Neural cell (in vitro differentiated cells): ENCODE measurements around the gene KCNQ1OT1. TPM values are rescaled to one million over a fixed set of nuclear protein-coding genes. Genes with fewer than 3 reads are reported as not detected.

Experiments
- H2AFZ ChIP-seq: fragments of 200-600, 300-800 bp; sonication (generic), shearing (Covaris generic); 2 replicates; pipeline ENCODE4 v1.6.0; 2014; ENCODE audit warnings: low read depth, mild to moderate bottlenecking, antibody characterized with exemption, low read length, moderate library complexity
- H3F3A ChIP-seq: fragments of 200-600 bp; shearing (Covaris generic); 2 replicates; pipeline ENCODE4 v1.6.1; 2016; ENCODE audit warnings: mild to moderate bottlenecking, moderate library complexity, mixed read lengths, antibody characterized with exemption, low read length; ENCODE audit not compliant: insufficient read depth, poor library complexity, severe bottlenecking
- H3K27ac ChIP-seq: fragments of 200-600, 300-800 bp; sonication (generic), shearing (Covaris generic); 2 replicates; pipeline ENCODE4 v1.5.1; 2014; ENCODE audit warnings: mild to moderate bottlenecking, low read length, moderate library complexity
- H3K27me3 ChIP-seq: fragments of 300-800, 200-600 bp; sonication (generic), shearing (Covaris generic); 2 replicates; pipeline ENCODE4 v1.6.0; 2014; ENCODE audit warnings: mild to moderate bottlenecking, low read depth, low read length, moderate library complexity; ENCODE audit not compliant: insufficient read depth
- H3K36me3 ChIP-seq: fragments of 300-800, 200-600 bp; sonication (generic), shearing (Covaris generic); 2 replicates; pipeline ENCODE4 v1.5.1; 2014; ENCODE audit warnings: mild to moderate bottlenecking, antibody characterized with exemption, low read length, moderate library complexity; ENCODE audit not compliant: insufficient read depth
- H3K4me2 ChIP-seq: fragments of 300-800, 200-600 bp; sonication (generic), shearing (Covaris generic); 2 replicates; pipeline ENCODE4 v1.6.0; 2014; ENCODE audit warnings: mild to moderate bottlenecking, low read length
- H3K4me3 ChIP-seq: fragments of 300-800, 200-600 bp; sonication (generic), shearing (Covaris generic); 2 replicates; pipeline ENCODE4 v1.5.1; 2014; ENCODE audit warnings: mild to moderate bottlenecking, low read length, moderate library complexity
- H3K79me2 ChIP-seq: fragments of 200-600 bp; shearing (Covaris generic); replicated peaks from 2 replicates; pipeline ENCODE4 v1.6.0; 2014; ENCODE audit warnings: mild to moderate bottlenecking, low read length, moderate library complexity; ENCODE audit not compliant: insufficient read depth
- H3K9ac ChIP-seq: fragments of 300-800, 200-600 bp; sonication (generic), shearing (Covaris generic); 2 replicates; pipeline ENCODE4 v1.6.1; 2016; ENCODE audit warnings: mild to moderate bottlenecking, low read length, mixed read lengths
- H3K9me2 ChIP-seq: fragments of 200-600 bp; shearing (Covaris generic); 2 replicates; pipeline ENCODE4 v1.6.1; 2016; ENCODE audit warnings: mild to moderate bottlenecking, low read length, mixed read lengths; ENCODE audit not compliant: insufficient read depth
- H3K9me3 ChIP-seq: fragments of 200-600, 300-800 bp; sonication (generic), shearing (Covaris generic); 2 replicates; pipeline ENCODE4 v1.6.1; 2016; ENCODE audit warnings: mild to moderate bottlenecking, mixed run types, low read length, moderate library complexity, mixed read lengths
- H4K20me1 ChIP-seq: fragments of 200-600 bp; shearing (Covaris generic); 2 replicates; pipeline ENCODE4 v1.6.1; 2016; ENCODE audit warnings: mild to moderate bottlenecking, mixed run types; ENCODE audit not compliant: insufficient read depth
- CTCF ChIP-seq: fragments of 450-650 bp; IDR thresholded peaks from 2 replicates; pipeline ENCODE4 v1.5.1; 2014; ENCODE audit warnings: antibody characterized with exemption, mild to moderate bottlenecking, moderate library complexity; ENCODE audit not compliant: poor library complexity, severe bottlenecking
- EP300 ChIP-seq: fragments of 450-650 bp; conservative IDR thresholded peaks from 2 replicates; pipeline ENCODE4 v1.6.1; 2014; ENCODE audit warnings: antibody characterized with exemption, mild to moderate bottlenecking, moderate library complexity; ENCODE audit not compliant: poor library complexity, severe bottlenecking
- MXI1 ChIP-seq: fragments of 450-650 bp; conservative IDR thresholded peaks from 2 replicates; pipeline ENCODE4 v1.6.1; 2014; ENCODE audit warnings: antibody characterized with exemption, mild to moderate bottlenecking; ENCODE audit not compliant: poor library complexity, severe bottlenecking
- POLR2AphosphoS5 ChIP-seq: IDR thresholded peaks from 2 replicates; pipeline ENCODE4 v1.6.1; 2012
- RAD21 ChIP-seq: fragments of 450-650 bp; conservative IDR thresholded peaks from 2 replicates; pipeline ENCODE4 v1.6.1; 2014; ENCODE audit warnings: antibody characterized with exemption, mild to moderate bottlenecking, moderate library complexity
- REST ChIP-seq: IDR thresholded peaks from 2 replicates; pipeline ENCODE4 v1.6.1; 2012; ENCODE audit warnings: borderline replicate concordance
- SMC3 ChIP-seq: fragments of 450-650 bp; conservative IDR thresholded peaks from 2 replicates; pipeline ENCODE4 v1.6.1; 2014; ENCODE audit warnings: antibody characterized with exemption, mild to moderate bottlenecking, moderate library complexity; ENCODE audit not compliant: poor library complexity
- TAF1 ChIP-seq: IDR thresholded peaks from 2 replicates; pipeline ENCODE4 v1.6.1; 2012; ENCODE audit warnings: low read depth
- polyA plus RNA-seq: library from polyadenylated mRNA; depleted of rRNA; stranded (reverse); fragments of >200 nt; gene quantifications from 2 replicates; pipeline ENCODE4 v1.2.3, GENCODE V29; 2014

The KCNQ1OT1 gene
- polyA plus RNA-seq, 1 donor from 2014 or later: 0.12 TPM

GRCh38 chr11:2726964-2727363 is 27.2 kb upstream of the KCNQ1OT1 start:
- H3K9ac ChIP-seq: no peak overlapping the region
- no peaks in the 10 kb centered on the region for H3K9me3 ChIP-seq
- no peaks in the 10 kb centered on the region for H3K9me2 ChIP-seq
- no peaks in the 10 kb centered on the region for H3F3A ChIP-seq
- H2AFZ ChIP-seq: no peak overlapping the region
- no peaks in the 10 kb centered on the region for H3K36me3 ChIP-seq
- H3K4me3 ChIP-seq: no peak overlapping the region
- H3K27me3 ChIP-seq: peaks cover 30% of the 10 kb centered on the region
- H3K79me2 ChIP-seq: no peaks in the 10 kb centered on the region
- H4K20me1 ChIP-seq: no peaks in the 10 kb centered on the region
- TF ChIP-seq EP300: no peak
- H3K4me2 ChIP-seq: no peak overlapping the region
- H3K27ac ChIP-seq: no peak overlapping the region

GRCh38 chr11:2725368-2726300 is 25.8 kb upstream of the KCNQ1OT1 start:
- H4K20me1 ChIP-seq: no peaks in the 10 kb centered on the region
- no peaks in the 10 kb centered on the region for H3K36me3 ChIP-seq
- H2AFZ ChIP-seq: no peak overlapping the region
- no peaks in the 10 kb centered on the region for H3K79me2 ChIP-seq
- H3K4me2 ChIP-seq: no peak overlapping the region
- H3K9ac ChIP-seq: no peak overlapping the region
- no peaks in the 10 kb centered on the region for H3K9me3 ChIP-seq
- no peak overlapping the region for H3K4me3 ChIP-seq
- no peak for TF ChIP-seq SMC3
- no peak for TF ChIP-seq POLR2AphosphoS5
- no peak for TF ChIP-seq CTCF
- TF ChIP-seq MXI1: no peak
- no peak for TF ChIP-seq REST
- TF ChIP-seq EP300: no peak
- no peak for TF ChIP-seq RAD21
- TF ChIP-seq TAF1: no peak
- no peaks in the 10 kb centered on the region for H3K9me2 ChIP-seq
- H3F3A ChIP-seq: no peaks in the 10 kb centered on the region
- H3K27ac ChIP-seq: no peak overlapping the region
- peaks cover 31% of the 10 kb centered on the region for H3K27me3 ChIP-seq
